ENCODE results near the gene ZNF491. TPM values are rescaled to one million over a fixed set of nuclear protein-coding genes. Genes with fewer than 3 reads are reported as not detected.

The ZNF491 gene
- total RNA-seq, 4 donors from 2014 or later, result 2.5 to 4.5 (median 3.7) TPM

DNA sequence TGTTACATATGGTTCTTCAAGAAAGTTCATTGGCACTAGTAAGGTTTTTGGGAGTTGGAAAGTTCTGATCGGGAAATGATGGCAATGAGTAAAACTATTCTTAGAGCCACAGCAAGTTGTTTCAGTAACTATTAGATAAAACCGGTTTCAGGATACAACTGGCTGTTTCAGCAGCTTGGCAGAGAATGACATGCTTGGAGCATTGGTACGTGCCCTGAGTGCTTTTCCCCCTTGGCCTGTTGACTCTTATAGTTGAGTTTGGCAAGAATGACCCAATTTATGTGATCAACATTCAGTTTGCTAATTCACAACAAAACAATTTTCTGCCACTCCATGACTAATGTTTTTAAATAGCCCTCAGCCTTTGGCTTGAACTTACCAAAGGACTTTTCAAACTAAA lies 10.8 kb upstream of the ZNF491 start:
- Histone ChIP-seq H3K4me1 (no peaks in the 10 kb centered on the region), H3K36me3 (no peaks in the 10 kb centered on the region), H3K27ac (replicated peaks in 1 of 4) (no peak overlapping the region), H3K4me3 (no peak overlapping the region), H3K27me3 (no peaks in the 10 kb centered on the region), H3K9me3 (peaks cover 0 to 32% (median 20%) of the 10 kb centered on the region in 4 donors)
- TF ChIP-seq, protein P1, sequence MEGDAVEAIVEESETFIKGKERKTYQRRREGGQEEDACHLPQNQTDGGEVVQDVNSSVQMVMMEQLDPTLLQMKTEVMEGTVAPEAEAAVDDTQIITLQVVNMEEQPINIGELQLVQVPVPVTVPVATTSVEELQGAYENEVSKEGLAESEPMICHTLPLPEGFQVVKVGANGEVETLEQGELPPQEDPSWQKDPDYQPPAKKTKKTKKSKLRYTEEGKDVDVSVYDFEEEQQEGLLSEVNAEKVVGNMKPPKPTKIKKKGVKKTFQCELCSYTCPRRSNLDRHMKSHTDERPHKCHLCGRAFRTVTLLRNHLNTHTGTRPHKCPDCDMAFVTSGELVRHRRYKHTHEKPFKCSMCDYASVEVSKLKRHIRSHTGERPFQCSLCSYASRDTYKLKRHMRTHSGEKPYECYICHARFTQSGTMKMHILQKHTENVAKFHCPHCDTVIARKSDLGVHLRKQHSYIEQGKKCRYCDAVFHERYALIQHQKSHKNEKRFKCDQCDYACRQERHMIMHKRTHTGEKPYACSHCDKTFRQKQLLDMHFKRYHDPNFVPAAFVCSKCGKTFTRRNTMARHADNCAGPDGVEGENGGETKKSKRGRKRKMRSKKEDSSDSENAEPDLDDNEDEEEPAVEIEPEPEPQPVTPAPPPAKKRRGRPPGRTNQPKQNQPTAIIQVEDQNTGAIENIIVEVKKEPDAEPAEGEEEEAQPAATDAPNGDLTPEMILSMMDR (IDR thresholded peaks at IDR 0.05), result no peak
- no peak for TF ChIP-seq EP300 (IDR thresholded peaks at IDR 0.05)
- no peak for TF ChIP-seq POLR2AphosphoS5 (IDR thresholded peaks at IDR 0.05)
- TF ChIP-seq POLR2A (IDR thresholded peaks at IDR 0.05; ENCODE audit: low read depth), result no peak
- intact Hi-C loops (cut with DNase I), result loop anchor here (5.0 kb wide), 1 partner anchor 115 kb away; no protein-coding TSS in a partner anchor
- WGBS, result 83% methylated on average over 3 of the region's 3 CpGs
- DNase-seq (ENCODE audit: extremely low spot score), result no peak

DNA sequence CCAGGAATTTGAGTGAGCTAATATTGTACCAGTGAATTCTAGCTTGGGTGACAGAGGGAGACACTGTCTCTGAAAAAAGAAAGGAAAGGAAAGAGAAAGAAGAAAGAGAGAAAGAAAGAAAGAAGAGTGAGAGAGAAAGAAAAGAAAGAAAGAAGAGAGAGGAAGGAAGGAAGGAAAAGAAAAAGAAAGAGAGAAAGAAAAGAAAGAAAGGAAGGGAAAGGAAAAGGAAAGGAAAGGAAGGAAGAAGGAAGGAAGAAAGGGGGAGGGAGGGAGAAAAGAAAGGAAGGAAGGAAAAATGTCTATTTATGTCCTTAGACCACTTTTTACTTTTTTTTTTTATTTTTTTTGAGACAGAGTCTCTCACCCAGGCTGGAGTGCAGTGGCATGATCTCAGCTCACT lies 5.4 kb upstream of the ZNF491 start:
- no peak overlapping the region for H3K27ac ChIP-seq (replicated peaks in 1 of 4)
- TF ChIP-seq POLR2AphosphoS5 (IDR thresholded peaks at IDR 0.05), result no peak
- no peak overlapping the region for H3K4me3 ChIP-seq
- H3K9me3 ChIP-seq, result peaks cover 0 to 11% (median 8%) of the 10 kb centered on the region in 4 donors
- H3K27me3 ChIP-seq, result no peaks in the 10 kb centered on the region
- no peaks in the 10 kb centered on the region for H3K36me3 ChIP-seq
- H3K4me1 ChIP-seq, result peaks cover 9 to 10% (median 9%) of the 10 kb centered on the region in 4 donors
- DNase-seq (ENCODE audit: extremely low spot score), result no peak
- intact Hi-C loops (cut with DNase I), result no loop called here

- intact Hi-C loops (cut with DNase I), result loop anchor here (2.0 to 5.0 kb wide), 3 partner anchors 15 to 190 kb away; no protein-coding TSS in a partner anchor
- H3K4me1 ChIP-seq, result peaks cover 19 to 28% (median 23%) of the 10 kb centered on the region in 4 donors
- H3K9me3 ChIP-seq, result no peaks in the 10 kb centered on the region
- WGBS, result 0% methylated on average over 3 of the region's 8 CpGs
- H3K4me3 ChIP-seq, result peak overlapping the region in 3 of 4 donors; percentile 67 to 80 (median 79)
- no peaks in the 10 kb centered on the region for H3K27me3 ChIP-seq
- H3K27ac ChIP-seq (replicated peaks in 1 of 4), result peak overlapping the region in 3 of 4 donors; percentile 86 to 90 (median 89)
- TF ChIP-seq, protein P1 (IDR thresholded peaks at IDR 0.05), result peak; percentile 80 to 91 (median 88)
- TF ChIP-seq POLR2AphosphoS5 (IDR thresholded peaks at IDR 0.05) (peak; percentile 72 to 79), POLR2A (IDR thresholded peaks at IDR 0.05; ENCODE audit: low read depth) (no peak), EP300 (IDR thresholded peaks at IDR 0.05) (no peak)
- peak; percentile 93 for DNase-seq (ENCODE audit: extremely low spot score)
- no peaks in the 10 kb centered on the region for H3K36me3 ChIP-seq
These were observed 832 bp upstream of the ZNF491 start for GRCh38 chr19:11797491-11797890.

DNA sequence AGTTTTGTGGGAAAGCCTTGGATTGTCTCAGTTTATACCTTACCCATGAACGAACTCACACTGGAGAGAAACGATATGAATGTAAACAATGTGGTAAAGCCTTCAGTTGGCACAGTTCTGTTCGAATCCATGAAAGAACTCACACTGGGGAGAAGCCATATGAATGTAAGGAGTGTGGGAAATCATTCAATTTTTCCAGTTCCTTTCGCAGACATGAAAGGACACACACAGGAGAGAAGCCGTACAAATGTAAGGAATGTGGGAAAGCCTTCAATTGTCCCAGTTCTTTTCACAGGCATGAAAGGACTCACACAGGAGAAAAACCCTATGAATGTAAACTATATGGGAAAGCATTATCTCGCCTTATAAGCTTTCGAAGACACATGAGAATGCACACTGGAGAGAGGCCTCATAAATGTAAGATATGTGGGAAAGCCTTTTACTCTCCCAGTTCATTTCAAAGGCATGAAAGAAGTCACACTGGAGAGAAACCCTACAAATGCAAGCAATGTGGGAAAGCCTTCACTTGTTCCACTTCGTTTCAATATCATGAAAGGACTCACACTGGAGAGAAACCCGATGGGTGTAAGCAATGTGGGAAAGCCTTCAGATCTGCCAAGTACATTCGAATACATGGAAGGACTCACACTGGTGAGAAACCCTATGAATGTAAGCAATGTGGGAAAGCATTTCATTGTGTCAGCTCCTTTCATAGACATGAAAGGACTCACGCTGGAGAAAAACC lies 8.2 kb downstream of the ZNF491 start:
- Histone ChIP-seq H3K9me3 (peaks cover 0 to 26% (median 16%) of the 10 kb centered on the region in 4 donors), H3K4me1 (no peaks in the 10 kb centered on the region), H3K27me3 (no peaks in the 10 kb centered on the region), H3K36me3 (peaks cover 13 to 31% (median 18%) of the 10 kb centered on the region in 4 donors), H3K27ac (replicated peaks in 1 of 4) (no peak overlapping the region), H3K4me3 (no peak overlapping the region)
- no peak for DNase-seq (ENCODE audit: extremely low spot score)
- 95% methylated on average over 11 of the region's 11 CpGs for WGBS
- intact Hi-C loops (cut with DNase I), result no loop called here
- TF ChIP-seq EP300 (IDR thresholded peaks at IDR 0.05), result no peak
- no peak for TF ChIP-seq POLR2AphosphoS5 (IDR thresholded peaks at IDR 0.05)
- TF ChIP-seq, protein P1 (IDR thresholded peaks at IDR 0.05), result no peak
- TF ChIP-seq POLR2A (IDR thresholded peaks at IDR 0.05; ENCODE audit: low read depth), result no peak

GRCh38 chr19:11807099-11807380 lies 8.7 kb downstream of the ZNF491 start:
- intact Hi-C loops (cut with DNase I), result no loop called here
- Histone ChIP-seq H3K9me3 (peaks cover 0 to 26% (median 16%) of the 10 kb centered on the region in 4 donors), H3K4me1 (no peaks in the 10 kb centered on the region), H3K4me3 (no peak overlapping the region), H3K36me3 (peaks cover 13 to 31% (median 18%) of the 10 kb centered on the region in 4 donors), H3K27me3 (no peaks in the 10 kb centered on the region), H3K27ac (replicated peaks in 1 of 4) (no peak overlapping the region)
- TF ChIP-seq EP300 (IDR thresholded peaks at IDR 0.05) (no peak), POLR2A (IDR thresholded peaks at IDR 0.05; ENCODE audit: low read depth) (no peak)
- no peak for DNase-seq (ENCODE audit: extremely low spot score)
- 94% methylated on average over 2 of the region's 2 CpGs for WGBS

All from esophagus muscularis mucosa (tissue), 4 donors.